SK-N-SH (cell line): ENCODE measurements around the gene PAK1.

ENCODE experiments used
- EZH2phosphoT487 ChIP-seq: fragments of 200-600 bp; sonication (generic); IDR thresholded peaks from 2 replicates; pipeline ENCODE4 v1.6.1; 2017; ENCODE audit warnings: low read depth, mixed run types, mild to moderate bottlenecking, antibody characterized with exemption, moderate library complexity, borderline replicate concordance
- GATA2 ChIP-seq: sonication (generic); formaldehyde crosslinking; IDR thresholded peaks from 2 replicates; pipeline ENCODE4 v1.5.0; 2020; ENCODE audit warnings: mild to moderate bottlenecking, missing genetic modification reagents
- SMC3 ChIP-seq: IDR thresholded peaks from 2 replicates; pipeline ENCODE4 v1.6.1; 2012; ENCODE audit warnings: low read depth, low read length, improper control_type of control experiment
- TAF1 ChIP-seq: IDR thresholded peaks from 2 replicates; pipeline ENCODE4 v1.6.1; 2012; ENCODE audit warnings: low read depth, mild to moderate bottlenecking, low read length, moderate library complexity, borderline replicate concordance
- TF ChIP-seq, protein P1 (sequence below): fragments of 200-600 bp; sonication (generic); IDR thresholded peaks from 2 replicates; pipeline ENCODE4 v1.6.1; 2017; ENCODE audit warnings: antibody characterized with exemption, mild to moderate bottlenecking, moderate library complexity

DNA sequence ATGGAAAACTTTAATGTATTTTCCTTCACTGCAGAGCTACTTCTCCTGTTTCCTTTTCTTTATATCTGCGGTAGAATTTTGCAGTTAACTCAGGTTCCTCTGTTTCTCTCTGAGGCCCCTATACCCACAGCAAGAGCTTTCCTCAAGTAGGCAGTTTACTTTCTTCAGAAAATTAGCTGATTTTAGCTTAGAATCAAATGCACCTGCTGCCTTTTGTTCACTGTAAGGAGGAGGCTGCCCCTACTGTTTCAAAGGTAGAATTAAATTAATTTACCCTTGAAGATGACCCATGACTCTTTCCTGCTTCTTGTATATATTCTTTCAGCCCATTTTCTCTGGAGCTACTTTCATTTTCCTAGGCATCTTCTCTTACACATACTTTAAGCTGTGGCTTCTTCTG, 103.7 kb downstream of the PAK1 start:
- TF ChIP-seq, protein P1, sequence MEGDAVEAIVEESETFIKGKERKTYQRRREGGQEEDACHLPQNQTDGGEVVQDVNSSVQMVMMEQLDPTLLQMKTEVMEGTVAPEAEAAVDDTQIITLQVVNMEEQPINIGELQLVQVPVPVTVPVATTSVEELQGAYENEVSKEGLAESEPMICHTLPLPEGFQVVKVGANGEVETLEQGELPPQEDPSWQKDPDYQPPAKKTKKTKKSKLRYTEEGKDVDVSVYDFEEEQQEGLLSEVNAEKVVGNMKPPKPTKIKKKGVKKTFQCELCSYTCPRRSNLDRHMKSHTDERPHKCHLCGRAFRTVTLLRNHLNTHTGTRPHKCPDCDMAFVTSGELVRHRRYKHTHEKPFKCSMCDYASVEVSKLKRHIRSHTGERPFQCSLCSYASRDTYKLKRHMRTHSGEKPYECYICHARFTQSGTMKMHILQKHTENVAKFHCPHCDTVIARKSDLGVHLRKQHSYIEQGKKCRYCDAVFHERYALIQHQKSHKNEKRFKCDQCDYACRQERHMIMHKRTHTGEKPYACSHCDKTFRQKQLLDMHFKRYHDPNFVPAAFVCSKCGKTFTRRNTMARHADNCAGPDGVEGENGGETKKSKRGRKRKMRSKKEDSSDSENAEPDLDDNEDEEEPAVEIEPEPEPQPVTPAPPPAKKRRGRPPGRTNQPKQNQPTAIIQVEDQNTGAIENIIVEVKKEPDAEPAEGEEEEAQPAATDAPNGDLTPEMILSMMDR: 0 out of 2 replicates have a peak, but pooled peaks have one; percentile 17
- no peak for TF ChIP-seq GATA2
- TF ChIP-seq TAF1: no peak
- no peak for TF ChIP-seq SMC3
- TF ChIP-seq EZH2phosphoT487: no peak
